Endothelial cell of umbilical vein (primary cell): ENCODE results near the gene MAP1B. TPM values are rescaled to one million over a fixed set of nuclear protein-coding genes. Genes with fewer than 3 reads are reported as not detected.

Experiments
- BruUV-seq: library from RNA; stranded (reverse); fragments of 400-500 nt; replicated peaks from 2 replicates; lab custom pipeline; 2021; lab: Mats Ljungman, UMichigan
- CTCF ChIA-PET: fragments of 300-600, 350-600 bp; sonication (Branson Sonifier 250); formaldehyde crosslinking; loops from one replicate; lab custom pipeline; 2021; ENCODE audit warnings: antibody characterized with exemption, inconsistent platforms; lab: Charles Lee
- POLR2A ChIA-PET: fragments of 300-600, 350-600 bp; sonication (Branson Sonifier 250); formaldehyde crosslinking; loops from one replicate; lab custom pipeline; 2021; ENCODE audit warnings: antibody characterized with exemption, inconsistent platforms; lab: Charles Lee
- DNase-seq: peaks from one replicate; pipeline ENCODE4 v3.0.0-alpha.2; 2011; ENCODE audit warnings: low read depth, low spot score
- FAIRE-seq: peaks from 2 replicates; lab custom pipeline; 2011; peaks lifted over from hg19 to GRCh38; lab: Jason Lieb, UNC
- H2AFZ ChIP-seq: 2 replicates; pipeline ENCODE4 v1.6.0; 2012; ENCODE audit warnings: low read depth, low read length, control low read depth, inconsistent platforms
- H3K27ac ChIP-seq: 2 replicates; pipeline ENCODE4 v1.5.1; 2011; ENCODE audit warnings: low read depth, mild to moderate bottlenecking, control low read depth, low read length, moderate library complexity; ENCODE audit not compliant: insufficient read depth
- H3K27me3 ChIP-seq, 2 experiments: 2 replicates each; pipeline versions ENCODE4 v1.6.0 to v1.6.1; 2011; ENCODE audit warnings: low read length in 2 of 2, mixed read lengths in 1 of 2; ENCODE audit not compliant: control insufficient read depth in 2 of 2, insufficient read depth in 2 of 2
- H3K36me3 ChIP-seq, 2 experiments: 2 replicates in 1 of 2; 3 replicates in 1 of 2; pipeline ENCODE4 v1.5.1; 2011; ENCODE audit warnings: low read length in 2 of 2, mild to moderate bottlenecking in 1 of 2, moderate library complexity in 1 of 2; ENCODE audit not compliant: control insufficient read depth in 2 of 2, insufficient read depth in 2 of 2; ENCODE audit errors: extremely low read depth in 1 of 2
- H3K4me1 ChIP-seq: 3 replicates; pipeline ENCODE4 v1.5.1; 2011; ENCODE audit warnings: mild to moderate bottlenecking, low read length; ENCODE audit not compliant: control insufficient read depth, insufficient read depth; ENCODE audit errors: extremely low read depth
- H3K4me2 ChIP-seq: 2 replicates; pipeline ENCODE4 v1.6.1; 2011; ENCODE audit warnings: low read length, control low read depth, mixed read lengths; ENCODE audit not compliant: insufficient read depth
- H3K4me3 ChIP-seq, 3 experiments: fragments of 200-600 bp in 1 of 3; sonication (generic), shearing (Covaris generic) in 1 of 3; replicated peaks in 1 of 3; 2 replicates each; pipeline ENCODE4 v1.5.1; 2011 to 2016; ENCODE audit warnings: control low read depth in 3 of 3, low read length in 3 of 3, mild to moderate bottlenecking in 2 of 3, inconsistent platforms in 1 of 3, low read depth in 1 of 3, moderate library complexity in 1 of 3; ENCODE audit not compliant: insufficient read depth in 1 of 3
- H3K79me2 ChIP-seq: 2 replicates; pipeline ENCODE4 v1.6.0; 2012; ENCODE audit warnings: low read length, inconsistent platforms; ENCODE audit not compliant: control insufficient read depth, insufficient read depth
- H3K9ac ChIP-seq: replicated peaks from 2 replicates; pipeline ENCODE3; 2011; ENCODE audit warnings: low read length, control low read depth; ENCODE audit not compliant: insufficient read depth; ENCODE audit errors: extremely low read depth
- H3K9me1 ChIP-seq: replicated peaks from 3 replicates; pipeline ENCODE4 v1.6.0; 2011; ENCODE audit warnings: mild to moderate bottlenecking, low read length; ENCODE audit not compliant: control insufficient read depth, insufficient read depth; ENCODE audit errors: extremely low read depth
- H3K9me3 ChIP-seq: replicated peaks from 2 replicates; pipeline ENCODE4 v1.5.1; 2012; ENCODE audit warnings: low read length, inconsistent platforms; ENCODE audit not compliant: control insufficient read depth, insufficient read depth
- H4K20me1 ChIP-seq: replicated peaks from 2 replicates; pipeline ENCODE3; 2011; ENCODE audit warnings: mild to moderate bottlenecking, low read length; ENCODE audit not compliant: control insufficient read depth, insufficient read depth; ENCODE audit errors: extremely low read depth
- EZH2 ChIP-seq: IDR thresholded peaks from 2 replicates; pipeline ENCODE4 v1.6.1; 2012; ENCODE audit warnings: borderline replicate concordance, low read depth, mild to moderate bottlenecking, moderate library complexity, low read length, inconsistent platforms; ENCODE audit not compliant: severe bottlenecking
- FOS ChIP-seq: IDR thresholded peaks from 2 replicates; pipeline ENCODE4 v1.6.1; 2011; ENCODE audit warnings: mild to moderate bottlenecking, low read length, moderate library complexity, borderline replicate concordance; ENCODE audit not compliant: insufficient read depth
- GATA2 ChIP-seq: IDR thresholded peaks from 2 replicates; pipeline ENCODE4 v1.7.0; 2011; ENCODE audit warnings: low read depth, mild to moderate bottlenecking, moderate library complexity, mixed read lengths, low read length; ENCODE audit not compliant: insufficient read length, insufficient read depth
- JUN ChIP-seq: IDR thresholded peaks from 2 replicates; pipeline ENCODE4 v1.6.1; 2011; ENCODE audit warnings: borderline replicate concordance, low read depth; ENCODE audit not compliant: insufficient read length, insufficient read depth
- MYC ChIP-seq: IDR thresholded peaks from one replicate; pipeline ENCODE4 v1.6.1; 2011; ENCODE audit warnings: mild to moderate bottlenecking, low read depth, low read length
- POLR2A ChIP-seq: IDR thresholded peaks from 2 replicates; pipeline ENCODE4 v1.6.1; 2012; ENCODE audit warnings: low read depth, mild to moderate bottlenecking, control low read depth, low read length
- POLR2AphosphoS5 ChIP-seq: IDR thresholded peaks from 2 replicates; pipeline ENCODE4 v1.6.1; 2012; ENCODE audit warnings: low read depth, mild to moderate bottlenecking, control low read depth, low read length, moderate library complexity; ENCODE audit not compliant: insufficient read depth
- dilution Hi-C: fragments of 300-500 bp; cut with MboI; formaldehyde crosslinking; loops from one replicate; pipeline ENCODE4 v1.15.0; 2019; ENCODE audit warnings: low sequenced_read_pairs; ENCODE audit not compliant: extremely low pct_ligation_motif_present
- intact Hi-C: fragments of 100-400 bp; cut with micrococcal nuclease; formaldehyde crosslinking; loops from one replicate; pipeline ENCODE4 v1.10.0; 2022
- polyA plus RNA-seq, 4 experiments: library from polyadenylated mRNA; depleted of rRNA in 3 of 4; stranded (reverse) in 3 of 4; unstranded in 1 of 4; fragments of >200 nt; gene quantifications; 2 replicates each; pipeline versions ENCODE4 v1.2.1 to v1.2.3, GENCODE V29; 2011 to 2012; ENCODE audit warnings: missing spikeins in 1 of 4
- total RNA-seq: library from RNA; stranded (reverse); gene quantifications from 2 replicates; pipeline ENCODE4 v1.2.3, GENCODE V29; 2021
- TF ChIP-seq, protein P1 (sequence below): IDR thresholded peaks from 2 replicates; pipeline ENCODE4 v1.6.1; 2011; ENCODE audit not compliant: insufficient read depth, insufficient read length
- TF ChIP-seq, protein P2 (sequence below), 2 donors: IDR thresholded peaks; 1 replicate in 1 of 2; 2 replicates in 1 of 2; pipeline ENCODE4 v1.5.1; 2011; ENCODE audit warnings: low read length in 2 of 2, mild to moderate bottlenecking in 2 of 2, moderate library complexity in 2 of 2, control low read depth in 1 of 2, inconsistent platforms in 1 of 2, low read depth in 1 of 2; ENCODE audit not compliant: insufficient read depth in 1 of 2; ENCODE audit errors: extremely low read depth in 1 of 2

Gene MAP1B
- total and polyA plus RNA-seq, 2 donors (not counting 3 experiments of a cell fraction or from before 2014, with no cell fraction given): 55.9 to 263 TPM

DNA sequence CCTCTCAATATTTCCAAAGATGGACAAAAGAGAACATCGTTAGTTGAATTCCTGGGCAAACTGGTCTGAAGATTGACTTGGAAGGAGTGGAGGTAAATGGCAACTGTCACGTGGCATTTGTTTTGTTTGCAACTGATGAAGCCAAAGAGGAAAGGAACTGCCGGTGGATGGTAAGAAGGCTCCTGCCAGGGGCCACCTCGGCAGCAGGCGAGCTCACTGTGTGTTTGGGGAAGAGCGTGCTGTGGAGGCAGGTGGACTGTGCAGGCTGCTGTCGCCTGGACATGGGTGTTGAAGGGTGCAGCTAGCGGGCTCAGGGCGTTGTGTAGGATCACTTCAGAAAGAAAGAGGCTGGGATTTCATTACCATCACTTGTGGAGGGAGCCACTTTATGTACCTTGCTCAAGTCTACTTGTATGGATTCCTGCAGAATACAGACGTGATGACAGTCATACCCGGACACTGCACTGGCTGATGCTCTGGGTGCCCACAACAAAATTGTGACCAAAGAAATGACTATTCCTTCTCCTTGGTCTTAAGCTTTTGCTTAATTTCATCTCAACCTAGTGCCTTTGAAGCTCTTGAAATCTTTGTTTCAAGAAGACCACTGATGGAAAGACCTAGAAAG is 72.7 kb downstream of the MAP1B start:
- Histone ChIP-seq H3K9me1 (no peaks in the 10 kb centered on the region), H3K4me2 (no peak overlapping the region), H4K20me1 (peaks cover 5% of the 10 kb centered on the region), H3K4me1 (no peaks in the 10 kb centered on the region), H3K9me3 (no peaks in the 10 kb centered on the region), H3K79me2 (peaks cover 76% of the 10 kb centered on the region), H3K9ac (no peak overlapping the region), H2AFZ (no peak overlapping the region), H3K36me3 (peaks cover 15 to 16% of the 10 kb centered on the region in 2 experiments), H3K27ac (no peak overlapping the region), H3K4me3 (no peak overlapping the region), H3K27me3 (no peaks in the 10 kb centered on the region)
- TF ChIP-seq, protein P1, sequence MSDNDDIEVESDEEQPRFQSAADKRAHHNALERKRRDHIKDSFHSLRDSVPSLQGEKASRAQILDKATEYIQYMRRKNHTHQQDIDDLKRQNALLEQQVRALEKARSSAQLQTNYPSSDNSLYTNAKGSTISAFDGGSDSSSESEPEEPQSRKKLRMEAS: no peak
- TF ChIP-seq JUN: no peak
- no peak for TF ChIP-seq MYC
- TF ChIP-seq EZH2: no peak
- no peak for TF ChIP-seq POLR2AphosphoS5
- no peak for TF ChIP-seq FOS
- TF ChIP-seq POLR2A: no peak
- no peak for TF ChIP-seq GATA2
- TF ChIP-seq, protein P2, sequence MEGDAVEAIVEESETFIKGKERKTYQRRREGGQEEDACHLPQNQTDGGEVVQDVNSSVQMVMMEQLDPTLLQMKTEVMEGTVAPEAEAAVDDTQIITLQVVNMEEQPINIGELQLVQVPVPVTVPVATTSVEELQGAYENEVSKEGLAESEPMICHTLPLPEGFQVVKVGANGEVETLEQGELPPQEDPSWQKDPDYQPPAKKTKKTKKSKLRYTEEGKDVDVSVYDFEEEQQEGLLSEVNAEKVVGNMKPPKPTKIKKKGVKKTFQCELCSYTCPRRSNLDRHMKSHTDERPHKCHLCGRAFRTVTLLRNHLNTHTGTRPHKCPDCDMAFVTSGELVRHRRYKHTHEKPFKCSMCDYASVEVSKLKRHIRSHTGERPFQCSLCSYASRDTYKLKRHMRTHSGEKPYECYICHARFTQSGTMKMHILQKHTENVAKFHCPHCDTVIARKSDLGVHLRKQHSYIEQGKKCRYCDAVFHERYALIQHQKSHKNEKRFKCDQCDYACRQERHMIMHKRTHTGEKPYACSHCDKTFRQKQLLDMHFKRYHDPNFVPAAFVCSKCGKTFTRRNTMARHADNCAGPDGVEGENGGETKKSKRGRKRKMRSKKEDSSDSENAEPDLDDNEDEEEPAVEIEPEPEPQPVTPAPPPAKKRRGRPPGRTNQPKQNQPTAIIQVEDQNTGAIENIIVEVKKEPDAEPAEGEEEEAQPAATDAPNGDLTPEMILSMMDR (IDR thresholded peaks at IDR 0.05; ENCODE audit: extremely low read depth in 1 of 2, insufficient read depth in 1 of 2, low read depth in 1 of 2, low read length in 2 of 2): no peak
- dilution Hi-C loops (no loop called here), intact Hi-C loops (no loop called here)
- FAIRE-seq: peak; percentile 46
- no peak for DNase-seq
- POLR2A ChIA-PET: no interaction called here
- CTCF ChIA-PET: interaction anchor here (1.0 to 1.4 kb wide), 4 partner anchors 16 to 56 kb away, joined by 3 read pairs; no protein-coding TSS in a partner anchor
- BruUV-seq: no TSS peak
